ENCODE data around the gene JPH2.

The JPH2 gene

GRCh38 chr20:44110816-44111568, 76.0 kb downstream of the JPH2 start:
- H3K27ac ChIP-seq = no peak overlapping the region
- DNase-seq (ENCODE audit: low read depth, low spot score) = no peak

GRCh38 chr20:44109951-44110361, 77.0 kb downstream of the JPH2 start:
- H3K27ac ChIP-seq = no peak overlapping the region
- no peak for DNase-seq (ENCODE audit: low read depth, low spot score)

- DNase-seq (ENCODE audit: low read depth, low spot score) = no peak
- H3K27ac ChIP-seq = no peak overlapping the region
These were observed 80.4 kb downstream of the JPH2 start for GRCh38 chr20:44106615-44107014.

- H3K27ac ChIP-seq = no peak overlapping the region
- DNase-seq (ENCODE audit: low read depth, low spot score) = peak; percentile 49
These were observed 82.0 kb downstream of the JPH2 start for GRCh38 chr20:44104798-44105517.

GRCh38 chr20:44102582-44102981, 84.4 kb downstream of the JPH2 start:
- H3K27ac ChIP-seq = no peak overlapping the region
- no peak for DNase-seq (ENCODE audit: low read depth, low spot score)

GRCh38 chr20:44099832-44100231, 87.2 kb downstream of the JPH2 start:
- no peak for DNase-seq (ENCODE audit: low read depth, low spot score)
- H3K27ac ChIP-seq = no peak overlapping the region

- H3K27ac ChIP-seq = no peak overlapping the region
- no peak for DNase-seq (ENCODE audit: low read depth, low spot score)
These were observed 88.3 kb downstream of the JPH2 start for GRCh38 chr20:44098657-44099056.

GRCh38 chr20:44098256-44098630, 88.7 kb downstream of the JPH2 start:
- DNase-seq (ENCODE audit: low read depth, low spot score) = no peak
- H3K27ac ChIP-seq = no peak overlapping the region

GRCh38 chr20:44097521-44098255, 89.3 kb downstream of the JPH2 start:
- no peak overlapping the region for H3K27ac ChIP-seq
- peak; percentile 53 for DNase-seq (ENCODE audit: low read depth, low spot score)

- no peak overlapping the region for H3K27ac ChIP-seq
- DNase-seq (ENCODE audit: low read depth, low spot score) = no peak
These were observed 91.2 kb downstream of the JPH2 start for GRCh38 chr20:44095831-44096230.

- H3K27ac ChIP-seq = no peak overlapping the region
- DNase-seq (ENCODE audit: low read depth, low spot score) = no peak
These were observed 93.8 kb downstream of the JPH2 start for GRCh38 chr20:44093249-44093582.

- DNase-seq (ENCODE audit: low read depth, low spot score) = no peak
- H3K27ac ChIP-seq = no peak overlapping the region
These were observed 94.3 kb downstream of the JPH2 start for GRCh38 chr20:44092551-44093248.

GRCh38 chr20:44091026-44091425, 96.0 kb downstream of the JPH2 start:
- no peak for DNase-seq (ENCODE audit: low read depth, low spot score)
- H3K27ac ChIP-seq = peak overlapping the region; percentile 66

- peak; percentile 91 for DNase-seq (ENCODE audit: low read depth, low spot score)
- peak overlapping the region; percentile 66 for H3K27ac ChIP-seq
These were observed 96.9 kb downstream of the JPH2 start for GRCh38 chr20:44089987-44090674.

- H3K27ac ChIP-seq = no peak overlapping the region
- no peak for DNase-seq (ENCODE audit: low read depth, low spot score)
These were observed 99.2 kb downstream of the JPH2 start for GRCh38 chr20:44087857-44088120.

GRCh38 chr20:44087051-44087856, 99.7 kb downstream of the JPH2 start:
- DNase-seq (ENCODE audit: low read depth, low spot score) = no peak
- H3K27ac ChIP-seq = no peak overlapping the region

GRCh38 chr20:44085616-44086434, 101.2 kb downstream of the JPH2 start:
- H3K27ac ChIP-seq = no peak overlapping the region
- DNase-seq (ENCODE audit: low read depth, low spot score) = no peak

GRCh38 chr20:44084891-44085290, 102.1 kb downstream of the JPH2 start:
- no peak for DNase-seq (ENCODE audit: low read depth, low spot score)
- no peak overlapping the region for H3K27ac ChIP-seq

GRCh38 chr20:44084439-44084838, 102.5 kb downstream of the JPH2 start:
- DNase-seq (ENCODE audit: low read depth, low spot score) = no peak
- H3K27ac ChIP-seq = no peak overlapping the region
